Fibroblast of the aortic adventitia (primary cell): ENCODE results near the gene EPB41L2. TPM values are rescaled to one million over a fixed set of nuclear protein-coding genes. Genes with fewer than 3 reads are reported as not detected.

Experiments
- DNase-seq: peaks from one replicate; pipeline ENCODE4 v3.0.0-alpha.2; 2010; ENCODE audit warnings: low read depth
- H3K4me3 ChIP-seq: 2 replicates; pipeline ENCODE4 v1.5.1; 2011; ENCODE audit warnings: low read depth, mild to moderate bottlenecking, control low read depth, low read length, moderate library complexity
- total RNA-seq: library from RNA; depleted of rRNA; stranded (reverse); fragments of >200 nt; gene quantifications from 2 replicates; pipeline ENCODE4 v1.2.3, GENCODE V29; 2012; ENCODE audit warnings: low replicate concordance
- TF ChIP-seq, protein P1 (sequence below): IDR thresholded peaks from 2 replicates; pipeline ENCODE4 v1.5.1; 2011; ENCODE audit warnings: mild to moderate bottlenecking, low read length, control low read depth, inconsistent platforms; ENCODE audit not compliant: insufficient read depth

EPB41L2 gene
- total RNA-seq, 1 donor = 117 TPM

DNA sequence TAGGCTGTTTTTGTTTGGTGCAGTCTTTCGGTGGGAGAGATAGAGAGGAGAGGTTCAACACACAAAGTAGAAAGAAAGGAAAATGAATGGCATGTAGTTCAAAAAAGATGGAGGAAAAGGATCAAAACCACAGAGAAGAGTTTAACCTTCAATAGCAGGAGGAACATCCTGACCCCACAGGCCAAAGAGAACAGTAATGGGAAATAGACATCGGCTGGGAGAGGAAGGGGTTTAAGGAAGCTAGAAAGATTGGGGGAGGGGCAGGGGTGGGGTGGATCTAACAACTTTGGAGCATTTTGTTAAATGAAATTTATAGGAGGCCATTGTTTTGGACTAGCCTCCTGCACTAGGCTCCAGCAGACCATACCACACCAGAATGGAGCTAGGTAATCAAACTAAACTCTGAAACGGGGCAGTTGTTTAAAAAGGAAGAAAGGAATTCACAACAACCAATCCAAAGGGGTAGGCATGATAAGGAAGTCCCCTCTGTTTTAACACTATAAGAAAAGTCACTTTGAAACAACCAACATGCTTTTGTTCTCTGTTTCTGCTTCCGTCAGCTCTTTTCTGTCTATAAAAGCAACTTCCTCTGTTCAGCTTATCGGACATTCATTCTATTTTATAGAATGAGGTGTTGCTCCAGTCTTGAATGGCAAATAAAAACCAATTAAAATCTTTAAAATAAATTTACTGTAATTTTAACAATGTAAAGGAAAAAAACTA lies 82.6 kb downstream of the EPB41L2 start:
- no peak for DNase-seq
- TF ChIP-seq, protein P1, sequence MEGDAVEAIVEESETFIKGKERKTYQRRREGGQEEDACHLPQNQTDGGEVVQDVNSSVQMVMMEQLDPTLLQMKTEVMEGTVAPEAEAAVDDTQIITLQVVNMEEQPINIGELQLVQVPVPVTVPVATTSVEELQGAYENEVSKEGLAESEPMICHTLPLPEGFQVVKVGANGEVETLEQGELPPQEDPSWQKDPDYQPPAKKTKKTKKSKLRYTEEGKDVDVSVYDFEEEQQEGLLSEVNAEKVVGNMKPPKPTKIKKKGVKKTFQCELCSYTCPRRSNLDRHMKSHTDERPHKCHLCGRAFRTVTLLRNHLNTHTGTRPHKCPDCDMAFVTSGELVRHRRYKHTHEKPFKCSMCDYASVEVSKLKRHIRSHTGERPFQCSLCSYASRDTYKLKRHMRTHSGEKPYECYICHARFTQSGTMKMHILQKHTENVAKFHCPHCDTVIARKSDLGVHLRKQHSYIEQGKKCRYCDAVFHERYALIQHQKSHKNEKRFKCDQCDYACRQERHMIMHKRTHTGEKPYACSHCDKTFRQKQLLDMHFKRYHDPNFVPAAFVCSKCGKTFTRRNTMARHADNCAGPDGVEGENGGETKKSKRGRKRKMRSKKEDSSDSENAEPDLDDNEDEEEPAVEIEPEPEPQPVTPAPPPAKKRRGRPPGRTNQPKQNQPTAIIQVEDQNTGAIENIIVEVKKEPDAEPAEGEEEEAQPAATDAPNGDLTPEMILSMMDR = no peak
- H3K4me3 ChIP-seq = no peak overlapping the region

DNA sequence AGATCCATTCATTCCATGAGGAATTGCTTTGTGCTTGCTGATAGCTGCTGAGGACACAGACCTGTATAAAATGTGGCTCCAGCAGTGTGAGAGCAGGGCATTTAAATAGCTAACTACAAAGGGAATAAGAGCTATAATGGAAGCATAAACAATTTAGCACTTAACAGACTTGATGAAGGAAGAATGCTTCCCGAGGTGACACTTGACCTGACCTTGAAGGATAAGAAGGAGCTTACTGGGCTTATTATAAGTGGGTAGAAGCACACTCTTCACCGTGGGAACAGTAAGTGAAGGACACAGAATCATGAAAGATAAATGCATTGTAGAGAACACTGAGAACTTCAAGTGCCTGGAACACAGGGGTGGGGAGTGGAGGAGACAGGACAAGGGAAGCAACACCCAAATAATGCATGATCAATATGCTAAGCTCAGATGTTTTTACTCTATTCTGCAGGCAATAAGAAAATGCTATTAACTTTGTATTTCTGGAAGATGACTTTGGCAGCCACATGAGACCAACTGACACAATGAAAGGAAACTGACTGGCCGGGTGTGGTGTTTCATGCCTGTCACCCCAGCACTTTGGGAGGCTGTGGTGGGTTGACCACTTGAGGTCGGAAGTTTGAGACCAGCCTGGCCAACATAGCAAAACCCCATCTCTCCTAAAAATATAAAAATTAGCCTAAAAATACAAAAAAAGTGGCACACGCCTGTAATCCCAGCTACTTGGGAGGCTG lies 84.2 kb downstream of the EPB41L2 start:
- no peak overlapping the region for H3K4me3 ChIP-seq
- TF ChIP-seq, protein P1 = no peak
- no peak for DNase-seq

DNA sequence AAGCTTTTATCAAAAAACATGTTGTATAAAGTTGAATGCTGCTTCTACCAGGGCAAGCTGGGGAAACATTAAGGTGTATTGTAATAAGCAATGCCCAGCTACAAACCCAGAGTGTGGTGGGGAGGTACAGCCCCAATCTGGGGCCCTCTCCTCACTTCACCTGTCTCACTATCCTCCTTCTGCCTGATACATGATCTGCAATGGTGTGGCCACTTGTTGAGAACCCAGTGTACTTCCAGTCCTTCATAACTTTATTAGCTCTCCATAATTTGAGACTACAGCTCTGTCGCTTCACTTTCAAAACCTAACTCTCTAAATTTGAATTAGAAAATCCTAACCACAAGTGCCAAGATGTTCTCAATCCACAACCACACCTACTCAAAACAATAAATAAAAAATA lies 84.9 kb downstream of the EPB41L2 start:
- no peak for DNase-seq
- H3K4me3 ChIP-seq = no peak overlapping the region
- TF ChIP-seq, protein P1 = no peak

DNA sequence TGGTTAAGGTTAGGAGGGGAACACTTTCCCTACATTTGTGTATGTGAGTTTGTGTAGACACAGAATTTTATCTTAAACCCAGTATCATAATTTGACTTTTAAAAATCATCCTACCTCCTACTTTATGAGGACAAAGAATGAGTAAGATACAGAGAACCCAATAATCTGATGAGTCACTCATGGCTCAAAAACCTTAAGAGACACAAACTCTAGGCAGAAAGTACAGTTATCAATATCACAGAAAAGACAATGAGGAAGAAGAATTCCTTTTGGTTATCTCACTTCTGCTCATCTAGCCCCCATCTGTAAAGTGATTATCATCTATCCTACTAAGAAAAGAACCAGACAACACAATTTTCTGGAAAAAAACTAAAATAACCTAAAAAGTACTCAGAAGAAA lies 87.7 kb downstream of the EPB41L2 start:
- TF ChIP-seq, protein P1 = no peak
- DNase-seq = no peak
- H3K4me3 ChIP-seq = no peak overlapping the region

DNA sequence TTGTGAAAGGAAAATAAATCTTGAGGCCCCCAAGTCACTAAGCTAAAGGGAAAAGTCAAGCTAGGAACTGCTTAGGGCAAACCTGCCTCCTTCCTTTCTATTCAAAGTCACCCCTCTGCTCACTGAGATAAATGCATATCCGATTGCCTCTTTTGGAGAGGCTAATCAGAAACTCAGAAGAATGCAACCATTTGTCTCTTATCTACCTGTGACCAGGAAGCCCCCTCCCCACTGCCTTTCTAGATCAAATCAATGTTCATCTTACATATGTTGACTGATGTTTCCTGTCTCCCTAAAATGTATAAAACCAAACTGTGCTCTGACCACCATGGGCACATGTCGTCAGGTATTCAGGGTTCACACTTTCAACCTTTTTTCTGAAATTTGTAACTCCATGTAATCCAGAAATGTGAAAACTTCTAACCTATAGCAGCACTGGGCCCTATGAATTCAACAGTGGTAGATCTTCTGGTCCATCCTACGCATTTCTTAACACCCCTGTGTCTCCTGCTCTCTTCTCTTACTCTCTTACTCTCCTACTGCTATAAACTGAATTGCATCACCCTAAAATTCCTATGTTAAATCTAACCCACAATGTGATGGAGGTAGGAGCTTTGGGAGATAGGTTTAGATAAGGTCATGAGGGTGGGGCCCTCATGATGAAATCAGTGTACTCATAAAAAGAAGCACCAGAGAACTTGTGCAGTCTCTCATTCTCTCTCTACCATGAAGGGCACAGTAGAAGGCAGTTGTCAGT lies 89.3 kb downstream of the EPB41L2 start:
- no peak overlapping the region for H3K4me3 ChIP-seq
- no peak for DNase-seq
- TF ChIP-seq, protein P1 = no peak

DNA sequence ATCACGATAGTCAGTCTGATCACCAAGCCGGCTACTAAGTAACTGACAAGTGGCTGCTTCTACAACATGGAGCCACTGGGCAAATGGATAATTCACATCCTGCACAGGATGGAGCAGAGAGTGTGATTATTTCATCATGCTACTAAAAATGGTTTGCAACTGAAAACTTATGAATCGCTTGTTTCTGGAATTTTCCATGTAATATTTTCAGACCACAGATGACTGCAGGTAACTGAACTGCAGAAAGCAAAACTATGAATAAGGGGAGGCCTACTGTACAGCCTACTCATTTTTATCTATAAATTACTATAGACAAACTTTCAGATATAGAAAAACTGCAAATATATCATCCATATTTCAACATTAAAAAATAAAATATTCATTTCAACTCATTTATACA lies 91.5 kb downstream of the EPB41L2 start:
- H3K4me3 ChIP-seq = no peak overlapping the region
- no peak for DNase-seq
- TF ChIP-seq, protein P1 = no peak
